Lower leg skin (tissue), 3 donors: Measurements from ENCODE around the gene PRR14.

Experiments used
- CTCF ChIP-seq, 3 donors: fragments of 450-650 bp; IDR thresholded peaks; one replicate each; pipeline ENCODE4 v1.5.1; 2016; ENCODE audit warnings: antibody characterized with exemption in 3 of 3, mild to moderate bottlenecking in 3 of 3, moderate library complexity in 2 of 3
- POLR2A ChIP-seq, 2 donors: fragments of 450-650 bp; IDR thresholded peaks; one replicate each; pipeline ENCODE4 v1.6.1; 2016 to 2017; ENCODE audit warnings: antibody characterized with exemption in 2 of 2, mild to moderate bottlenecking in 1 of 2, moderate library complexity in 1 of 2

- TF ChIP-seq CTCF (IDR thresholded peaks at IDR 0.05) (peak in 1 of 3 donors; percentile 31), POLR2A (IDR thresholded peaks at IDR 0.05) (peak in 1 of 2 donors; percentile 42)
These were observed 47.5 kb downstream of the PRR14 start for GRCh38 chr16:30698139-30698815.
